ENCODE data around the gene TRIM48.
"Not testable (repeated sequence)": the region's sequence is repeated elsewhere in the genome, so short reads cannot be mapped to it uniquely, and the experiment has no call there.

TRIM48 gene

DNA sequence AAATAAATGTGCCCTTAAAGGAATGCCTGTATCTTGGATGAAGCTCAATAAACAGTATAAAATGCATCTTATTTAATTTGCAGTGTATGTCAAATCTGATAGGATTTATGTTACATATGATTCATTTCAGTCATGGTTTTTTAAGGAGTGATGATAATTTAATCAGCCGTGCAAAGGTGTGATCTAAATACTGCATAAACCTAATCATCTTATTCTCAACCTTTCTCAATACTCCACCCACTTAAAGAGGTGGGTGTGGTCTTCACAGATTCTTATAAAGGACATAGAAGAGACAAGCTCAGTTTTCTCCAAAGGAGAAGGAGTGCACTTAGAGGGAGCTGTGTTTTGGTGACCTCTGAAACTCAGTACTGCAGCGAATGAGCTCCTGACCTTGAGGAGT is at the start of gene TRIM48:
TSS of gene TRIM48 (plus strand) at position 301 of the 400 bp plus-strand sequence. CDS start 113 bp downstream, outside the sequence.
- FAIRE-seq = not testable (repeated sequence)

DNA sequence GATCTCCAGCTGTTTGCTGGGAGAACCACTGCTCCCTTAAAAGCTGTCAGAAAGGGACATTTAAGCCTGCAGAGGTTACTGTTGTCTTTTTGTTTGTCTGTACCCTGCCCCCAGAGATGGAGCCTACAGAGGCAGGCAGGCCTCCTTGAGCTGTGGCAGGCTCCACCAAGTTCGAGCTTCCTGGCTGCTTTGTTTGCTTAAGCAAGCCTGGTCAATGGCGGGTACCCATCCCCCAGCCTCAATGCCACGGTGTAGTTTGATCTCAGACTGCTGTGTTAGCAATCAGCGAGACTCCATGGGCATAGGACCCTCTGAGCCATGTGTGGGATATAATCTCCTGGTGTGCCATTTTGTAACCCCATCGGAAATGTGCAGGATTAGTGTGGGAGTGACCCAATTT is 23.6 kb upstream of the TRIM48 start:
- not testable (repeated sequence) for FAIRE-seq

- FAIRE-seq = no peak
Measured at GRCh38 chr11:55263081-55263480, 1.1 kb downstream of the TRIM48 start.

Data from TTC549 (cell line).